OCI-M1 (cell line): ENCODE results near the gene NRXN3.

Experiments used
- DNase-seq: peaks from one replicate; lab custom pipeline; 2025; lab: John Stamatoyannopoulos, UW

Gene NRXN3

DNA sequence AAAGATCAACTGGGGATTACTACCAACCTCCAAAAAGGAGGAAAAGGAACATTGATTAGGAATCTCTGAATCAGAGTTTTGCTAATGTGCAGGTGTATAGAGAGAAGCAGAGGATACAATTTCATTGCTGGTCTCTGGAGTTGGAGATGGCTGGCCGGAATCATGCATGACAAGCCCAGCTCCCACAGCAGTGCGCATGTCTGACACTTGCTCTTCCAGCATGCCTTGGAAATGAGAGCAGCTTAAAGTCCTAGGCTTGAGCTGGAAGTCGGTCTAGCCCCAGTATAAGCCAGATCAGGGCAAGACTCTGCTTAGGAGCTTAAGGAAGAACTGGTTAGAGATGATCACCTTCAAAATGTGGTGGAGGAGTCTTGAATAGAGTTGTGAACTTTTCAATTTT, 1298.3 kb downstream of the NRXN3 start:
- no peak for DNase-seq

DNA sequence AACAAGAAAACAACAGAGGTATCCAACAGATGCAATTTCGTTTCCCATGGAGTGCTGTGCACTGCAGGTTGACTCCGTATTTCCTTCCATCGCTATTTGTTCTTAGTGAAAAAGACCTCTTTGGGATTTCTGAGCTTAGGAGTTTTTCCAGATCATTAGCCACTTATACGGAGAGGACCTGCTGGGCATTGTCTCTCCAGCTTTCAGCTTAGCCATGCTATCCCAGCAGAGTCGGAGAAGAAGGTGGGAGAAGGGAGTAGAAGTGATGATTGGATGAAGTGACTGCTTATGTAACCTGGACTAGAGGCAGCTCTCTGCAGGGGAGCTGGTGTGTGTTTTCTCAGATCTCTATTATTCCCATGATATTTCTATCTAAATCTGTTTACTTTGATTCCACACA, 1303.5 kb downstream of the NRXN3 start:
- no peak for DNase-seq

DNA sequence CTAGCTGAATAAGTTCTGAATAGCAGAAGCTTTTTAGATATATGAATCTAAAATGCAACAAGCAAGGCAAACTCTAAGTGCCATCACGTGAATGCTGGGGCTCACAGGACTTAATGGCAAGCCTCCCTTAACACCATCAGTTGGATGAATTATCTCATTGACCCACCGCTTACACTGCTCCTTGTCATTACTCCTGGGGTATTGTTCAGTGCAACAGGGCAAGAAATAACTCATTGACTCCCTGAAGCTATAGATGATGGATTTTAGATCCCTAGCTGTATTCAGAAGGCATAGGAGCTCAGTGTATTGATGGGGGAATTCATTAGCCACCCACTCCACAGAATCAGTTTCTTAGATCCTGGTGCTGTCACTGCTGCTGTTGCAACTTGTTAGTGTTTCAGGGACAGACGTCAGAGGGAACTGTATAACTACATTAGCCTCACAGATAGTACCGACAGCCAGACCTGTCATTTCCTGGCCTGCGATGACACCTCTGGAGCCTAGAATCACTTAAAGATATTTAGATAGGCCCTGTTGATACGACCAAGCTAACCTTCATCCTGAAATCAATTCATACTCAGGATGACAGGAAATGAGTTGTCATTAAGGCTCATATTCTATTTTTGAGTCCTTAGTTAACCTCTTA, 1305.8 kb downstream of the NRXN3 start:
- DNase-seq, result no peak

DNA sequence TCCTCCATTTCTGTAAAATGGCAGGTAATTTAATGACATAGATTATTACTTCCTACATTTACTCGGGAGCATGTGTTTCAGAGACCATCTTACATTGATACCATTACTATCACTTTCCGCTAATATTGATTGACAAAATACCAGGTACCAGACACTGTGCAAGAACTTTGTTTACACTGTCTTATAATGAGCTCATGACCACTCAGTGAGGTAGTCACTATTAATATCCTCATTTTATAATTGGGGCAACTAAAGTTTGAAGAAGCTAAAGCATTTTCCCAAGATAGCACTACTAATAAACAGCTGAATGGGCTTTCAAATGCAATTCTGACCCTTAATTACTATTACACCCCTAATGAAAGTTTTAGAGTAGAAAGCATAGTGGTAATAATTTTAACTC, 1306.4 kb downstream of the NRXN3 start:
- no peak for DNase-seq

DNA sequence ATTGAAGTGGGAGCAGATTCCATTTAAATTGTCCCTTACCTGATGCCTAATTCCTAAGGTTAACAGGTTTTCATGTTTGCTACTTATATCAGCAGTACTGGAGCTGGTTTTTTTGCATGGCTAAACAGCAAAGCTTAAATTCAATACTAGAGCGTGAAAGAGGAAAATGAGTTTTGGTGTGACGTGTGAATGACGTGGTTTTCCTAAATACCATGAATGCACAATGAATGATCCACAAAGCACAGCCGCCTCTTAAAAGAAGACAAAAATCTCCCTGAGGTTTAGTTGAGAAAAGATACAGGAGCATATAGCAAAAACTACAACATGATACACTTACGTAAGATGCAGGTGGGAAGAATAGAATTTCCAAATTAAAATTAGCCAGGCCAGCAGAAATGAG, 1310.0 kb downstream of the NRXN3 start:
- DNase-seq, result no peak

DNA sequence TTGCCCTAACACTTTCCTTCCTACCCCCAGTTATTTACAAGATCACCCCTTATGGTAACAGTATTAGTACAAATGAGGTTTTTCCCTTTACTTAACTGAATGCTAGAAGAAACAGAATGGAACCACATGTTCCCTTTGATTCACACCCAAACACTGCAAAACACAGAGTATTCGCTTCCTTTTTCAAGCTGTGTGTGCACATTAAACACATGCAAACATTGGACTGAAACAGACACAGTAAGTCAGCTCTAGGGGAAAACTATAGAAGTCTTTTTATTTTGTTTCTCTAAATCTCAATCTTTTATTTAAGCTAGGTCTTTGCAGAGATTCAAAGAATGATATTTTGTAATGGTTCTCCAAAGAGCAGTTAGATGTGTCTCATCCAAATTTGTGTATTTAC, 1312.7 kb downstream of the NRXN3 start:
- DNase-seq, result no peak

DNA sequence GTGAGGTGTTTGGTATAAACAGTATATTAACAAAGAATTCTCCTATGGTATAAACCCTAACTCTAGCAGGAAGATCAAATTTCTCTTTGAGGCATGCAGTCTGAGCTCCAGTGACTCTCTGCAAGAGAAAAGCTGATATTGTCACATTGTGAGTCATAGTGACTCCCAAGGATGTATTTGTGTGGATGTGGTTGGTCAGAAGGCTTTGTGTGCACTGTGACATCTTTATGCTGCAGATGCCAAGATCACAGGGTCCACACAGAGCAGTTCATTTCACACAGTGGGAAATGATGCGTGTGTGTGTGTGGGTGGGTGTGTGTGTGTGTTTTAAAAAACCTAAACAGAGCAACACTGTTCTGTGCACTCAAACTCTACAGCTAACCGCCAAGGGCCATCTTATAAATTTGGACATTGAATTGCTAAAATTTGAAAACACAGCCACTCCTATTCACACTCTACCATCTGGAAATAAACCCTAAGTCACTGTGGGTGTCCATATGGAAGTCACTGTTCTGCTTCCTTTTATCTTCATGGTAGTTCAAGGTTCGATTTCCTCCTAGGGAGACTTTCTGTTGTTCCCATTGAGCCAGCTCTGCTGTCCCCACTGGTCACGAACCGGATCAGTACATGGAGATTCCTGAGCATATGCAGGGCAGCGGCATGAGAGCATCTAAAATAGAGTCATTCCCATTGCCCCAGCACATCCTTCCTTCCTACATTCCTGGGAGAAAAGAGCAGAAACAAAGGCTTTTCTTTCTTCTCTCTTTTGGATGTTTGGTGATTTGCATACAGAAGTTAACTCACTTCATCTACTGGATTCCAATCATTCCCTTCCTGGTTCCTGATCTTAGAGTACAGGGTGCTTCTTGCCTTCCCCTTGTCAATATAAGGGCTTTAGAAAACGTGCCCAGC, 1313.6 kb downstream of the NRXN3 start:
- no peak for DNase-seq

DNA sequence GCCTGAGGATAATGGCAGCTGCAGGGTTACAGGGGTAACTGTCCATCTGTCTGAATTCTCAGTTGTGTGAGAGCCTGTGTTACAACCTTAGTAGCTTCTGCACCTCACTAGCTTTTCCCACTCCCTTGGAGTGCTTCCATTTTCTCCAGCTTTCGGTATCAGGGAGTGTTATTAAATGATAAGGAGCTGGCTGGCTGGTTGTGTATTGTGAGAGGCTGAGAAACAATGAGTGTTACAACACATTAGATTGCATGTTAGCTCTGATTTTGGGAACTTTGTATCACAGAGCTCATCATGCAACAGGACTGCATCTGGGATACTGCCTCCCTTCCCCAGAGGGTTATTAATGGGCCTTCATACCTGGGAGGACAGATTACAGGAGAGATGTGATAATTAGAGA, 1317.5 kb downstream of the NRXN3 start:
- DNase-seq, result no peak

DNA sequence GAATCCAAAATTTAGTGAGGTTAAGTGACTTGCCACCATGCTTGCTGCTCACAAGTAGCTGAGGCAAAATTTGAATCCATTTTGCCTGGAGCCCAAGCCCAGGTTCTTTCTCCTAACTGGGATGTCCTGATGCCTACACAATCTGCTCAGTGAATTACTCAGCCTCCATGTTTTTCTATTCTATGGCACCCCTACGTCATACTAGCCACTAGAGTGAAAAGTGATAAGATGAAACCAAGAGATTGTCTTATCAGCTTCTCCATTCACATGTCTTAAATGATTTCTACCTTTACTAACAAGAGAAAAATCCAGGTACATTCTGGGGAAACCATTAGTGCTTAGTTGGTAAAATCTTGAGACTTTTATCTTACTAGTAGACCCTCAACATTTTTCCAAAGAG, 1321.0 kb downstream of the NRXN3 start:
- DNase-seq, result no peak

DNA sequence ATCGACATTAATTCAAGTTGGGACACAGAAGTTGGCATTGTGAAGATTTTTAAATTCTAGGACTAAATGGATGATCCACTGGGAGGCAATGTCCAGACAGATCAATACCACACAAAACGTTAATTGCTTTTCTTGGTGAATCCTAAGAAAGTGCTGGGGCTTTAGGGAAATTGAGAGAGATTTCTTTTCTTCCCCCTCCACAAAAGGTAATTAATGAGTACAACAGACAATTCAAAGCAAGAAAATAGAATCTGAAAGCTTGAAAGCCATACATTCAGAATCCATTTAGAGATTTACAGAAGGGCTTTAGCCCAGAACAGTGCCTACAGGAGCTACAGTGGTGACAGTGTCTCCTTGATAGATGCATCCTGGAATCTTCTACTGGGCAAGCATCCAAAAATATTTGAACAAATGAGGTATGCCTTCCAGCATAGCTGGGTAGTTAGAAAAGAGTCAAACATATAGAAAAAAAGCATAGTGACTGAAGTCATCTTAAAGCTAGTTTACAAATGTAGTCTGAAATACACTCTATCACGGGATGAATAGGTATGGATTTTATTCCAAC, 1323.0 kb downstream of the NRXN3 start:
- no peak for DNase-seq

DNA sequence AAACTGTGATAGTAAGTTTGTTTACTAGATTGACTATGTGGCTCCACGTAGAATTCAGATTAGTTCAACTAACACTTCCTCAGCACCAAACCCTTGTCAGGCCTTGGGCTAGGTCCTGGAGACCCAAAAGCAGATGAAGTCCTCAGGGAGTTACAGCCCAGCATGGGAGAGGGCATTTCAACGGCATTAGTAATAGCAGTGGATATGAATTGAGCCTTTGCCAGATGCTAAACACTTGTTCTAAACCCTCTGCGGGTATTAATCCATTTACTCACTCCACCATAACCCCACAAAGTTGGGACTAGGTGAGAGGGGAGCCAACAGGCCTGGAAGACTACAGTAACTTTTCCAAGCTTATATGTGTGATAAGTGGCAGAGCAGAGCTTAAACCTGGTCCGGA, 1326.5 kb downstream of the NRXN3 start:
- DNase-seq, result no peak

DNA sequence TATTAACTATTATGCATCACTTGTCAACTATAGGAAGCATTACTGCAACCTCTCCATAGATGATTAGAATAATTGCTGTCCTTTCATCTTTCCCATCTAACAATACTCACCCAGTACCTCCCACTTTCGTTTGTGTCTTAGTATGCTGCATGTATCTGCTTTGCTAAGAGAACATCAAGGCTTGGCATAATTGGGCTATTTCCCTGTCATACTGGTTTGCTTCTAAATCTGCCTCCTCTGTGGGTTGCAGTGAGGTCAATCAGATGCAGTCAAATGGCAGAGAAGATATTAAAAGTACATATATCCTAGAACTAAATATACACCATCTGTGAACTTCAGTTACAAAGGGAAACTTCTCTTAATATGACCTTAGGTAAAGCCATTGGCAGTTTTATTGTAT, 1330.3 kb downstream of the NRXN3 start:
- no peak for DNase-seq

DNA sequence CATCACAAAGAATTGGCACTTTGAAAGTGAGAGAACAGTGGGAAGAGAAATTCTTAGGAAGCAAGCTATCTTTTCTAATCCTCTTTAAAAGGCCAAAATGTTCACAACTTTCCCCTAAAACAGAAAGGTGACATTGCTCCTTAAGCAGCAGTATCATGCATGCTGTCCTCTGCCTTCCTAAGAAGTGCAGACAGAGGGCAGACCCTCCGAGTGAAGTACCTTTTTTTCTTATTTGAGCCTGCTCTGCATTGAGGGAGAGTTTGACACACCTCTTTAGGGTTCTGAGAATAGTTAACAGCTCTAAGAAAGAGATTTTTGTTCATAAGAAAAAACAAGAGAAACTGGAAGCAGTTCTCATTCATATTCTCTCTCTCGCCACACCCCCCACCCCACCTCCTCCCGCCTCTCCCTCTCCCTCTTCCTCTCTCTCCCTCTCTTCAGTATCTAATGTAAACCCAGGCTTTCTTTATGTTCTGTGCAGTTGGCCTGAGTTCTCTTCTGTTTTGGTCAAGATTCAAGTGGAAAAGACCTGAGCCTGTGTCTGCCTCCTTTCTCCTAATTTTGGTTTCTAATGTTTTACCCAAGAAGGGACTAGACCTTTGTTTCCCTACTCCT, 1332.1 kb downstream of the NRXN3 start:
- no peak for DNase-seq

DNA sequence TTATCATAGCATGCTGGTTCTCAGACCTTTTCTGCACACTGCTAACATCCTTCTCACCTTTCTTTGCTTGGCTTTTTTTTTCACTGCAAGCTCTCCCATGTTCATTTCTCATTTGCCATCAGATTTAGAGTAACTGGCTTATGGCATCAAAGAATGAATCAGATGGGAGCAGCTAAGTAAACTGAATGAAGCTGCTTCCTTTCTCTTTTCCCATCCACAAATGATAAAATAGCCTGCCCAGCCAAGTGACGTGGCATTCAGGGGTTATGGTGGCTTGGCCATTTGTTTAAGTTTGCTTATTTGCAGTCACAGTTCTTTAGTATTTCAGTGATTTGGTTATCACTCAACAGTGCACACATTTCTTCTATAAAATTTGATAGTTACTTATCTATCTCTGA, 1332.6 kb downstream of the NRXN3 start:
- DNase-seq, result no peak

DNA sequence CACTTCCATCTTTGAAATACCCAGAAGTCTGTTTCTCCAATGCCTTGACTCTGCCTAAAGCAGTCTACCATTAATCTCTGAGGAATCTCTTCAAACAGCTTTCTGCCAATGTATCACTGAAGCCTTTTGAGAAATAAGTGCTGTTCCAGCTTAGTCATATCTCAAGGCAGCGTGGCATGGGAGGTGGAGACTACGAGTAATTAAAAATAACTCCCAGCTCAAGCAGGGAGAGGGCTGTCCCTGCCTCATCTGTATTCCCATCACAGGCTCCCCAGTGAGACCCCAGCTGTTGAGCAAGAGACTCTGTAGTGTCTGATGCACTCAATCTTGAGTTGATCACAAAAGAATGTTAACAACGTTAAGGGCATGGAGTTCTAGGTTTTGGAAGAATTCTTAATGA, 1340.5 kb downstream of the NRXN3 start:
- no peak for DNase-seq

DNA sequence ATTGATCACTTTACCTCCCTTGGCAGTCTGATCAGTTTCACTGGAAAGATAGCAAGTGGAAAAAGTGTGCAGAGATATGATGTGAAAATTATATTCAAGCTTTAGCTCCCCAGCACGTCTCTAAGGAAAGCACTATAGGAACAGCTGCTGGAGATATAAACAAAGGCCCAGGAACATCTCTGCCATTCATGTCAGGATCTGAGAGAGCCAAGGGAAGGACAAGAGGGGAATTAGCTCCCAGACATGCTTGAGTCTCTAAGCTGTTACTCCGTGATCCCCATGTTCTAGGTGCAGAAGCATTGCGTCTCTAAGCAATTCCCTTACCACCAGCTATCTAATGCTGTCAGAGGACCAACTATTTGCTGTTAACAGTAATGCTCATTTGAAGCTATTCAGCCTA, 1341.0 kb downstream of the NRXN3 start:
- DNase-seq, result no peak

DNA sequence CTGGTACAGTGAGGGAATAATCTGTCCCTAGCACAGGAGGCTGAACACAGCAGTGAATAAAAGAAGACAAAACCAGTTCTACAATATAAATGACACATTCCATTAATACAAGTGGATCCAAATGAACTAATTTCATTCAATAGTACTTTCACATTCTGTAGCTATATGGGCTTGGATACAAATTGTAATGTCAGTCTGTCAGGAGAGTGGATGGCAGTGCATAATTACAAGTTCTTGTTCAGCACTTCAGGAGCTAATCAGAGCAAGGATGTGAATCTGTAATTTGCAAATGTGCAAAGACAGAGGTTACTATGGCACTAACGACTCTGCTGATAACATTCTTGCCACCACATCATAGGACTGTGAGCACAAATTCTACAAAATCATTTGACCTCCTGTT, 1343.3 kb downstream of the NRXN3 start:
- no peak for DNase-seq

DNA sequence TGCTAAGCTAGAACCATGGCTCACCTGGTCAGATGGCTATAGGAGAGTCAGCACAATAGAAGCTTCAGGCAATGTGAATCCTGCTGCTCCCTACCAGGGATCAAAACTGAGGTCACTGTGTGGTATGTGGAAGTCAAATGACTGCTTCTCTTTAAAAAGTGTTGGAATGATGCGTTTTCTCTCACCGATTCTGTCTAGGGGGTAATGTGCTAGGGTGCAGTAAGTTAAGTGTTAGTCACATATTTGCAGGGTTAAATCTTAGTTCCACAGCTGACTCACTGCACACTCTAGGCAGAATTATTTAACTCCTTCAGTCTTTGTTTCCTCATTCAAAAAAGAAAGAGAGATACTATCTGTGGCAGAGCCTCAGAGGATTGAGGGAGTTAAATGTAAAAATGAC, 1344.5 kb downstream of the NRXN3 start:
- DNase-seq, result no peak

DNA sequence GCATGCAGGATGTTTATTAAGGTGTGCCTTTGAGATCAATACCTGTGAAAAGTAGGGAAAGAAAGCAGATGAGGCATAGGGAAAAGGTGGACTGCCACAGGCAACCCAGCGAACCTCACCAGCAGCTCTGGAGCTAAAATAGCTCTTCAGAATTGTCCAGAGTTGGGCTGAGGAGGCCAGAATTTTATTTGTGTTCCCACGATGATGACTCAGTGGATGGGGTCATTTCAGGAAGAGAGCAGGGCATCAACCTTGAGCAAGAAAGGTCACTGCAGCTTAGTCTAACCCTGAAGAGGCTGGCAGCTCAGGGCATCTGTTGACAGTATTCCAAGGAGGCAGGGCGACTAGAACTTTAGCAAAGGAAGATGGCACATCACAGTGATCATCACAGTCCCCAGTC, 1345.0 kb downstream of the NRXN3 start:
- no peak for DNase-seq

DNA sequence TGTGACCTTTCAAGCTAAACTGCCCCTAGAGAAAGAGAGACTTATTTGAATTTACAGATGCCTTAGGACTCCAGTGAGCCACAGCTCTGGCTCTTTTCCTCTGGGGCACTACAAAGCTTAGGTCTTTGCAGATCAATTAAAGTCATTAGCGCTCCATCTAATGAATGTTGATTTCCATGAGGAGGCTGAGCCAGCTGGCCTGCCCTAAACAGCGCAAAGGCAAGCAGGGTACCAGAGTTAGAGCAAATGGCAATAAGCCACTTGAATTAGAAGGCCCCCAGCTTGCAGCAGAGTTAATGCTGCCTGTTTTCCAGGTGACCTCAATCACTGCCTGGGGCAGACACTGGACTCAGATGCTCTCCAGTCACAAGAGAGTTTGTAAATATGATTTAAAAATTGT, 1345.8 kb downstream of the NRXN3 start:
- DNase-seq, result no peak

DNA sequence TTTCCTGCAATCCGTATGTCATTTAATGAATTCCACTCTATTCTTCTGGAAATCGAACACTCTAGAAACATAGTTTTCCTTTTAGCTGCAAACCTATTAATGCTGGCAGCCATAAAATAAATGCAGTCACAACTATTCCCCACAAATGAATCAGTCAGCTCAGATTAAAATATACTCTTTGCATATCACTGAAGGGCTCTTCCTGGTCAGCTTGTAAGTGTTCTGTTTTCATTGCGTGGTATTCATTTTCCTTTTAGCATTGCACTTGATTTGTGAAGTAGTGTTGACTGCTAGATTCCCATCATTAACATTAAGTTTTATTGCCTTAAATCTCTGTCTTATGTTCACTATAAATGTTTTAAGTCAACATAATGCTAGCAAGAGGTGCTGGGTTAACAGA, 1355.2 kb downstream of the NRXN3 start:
- DNase-seq, result no peak

DNA sequence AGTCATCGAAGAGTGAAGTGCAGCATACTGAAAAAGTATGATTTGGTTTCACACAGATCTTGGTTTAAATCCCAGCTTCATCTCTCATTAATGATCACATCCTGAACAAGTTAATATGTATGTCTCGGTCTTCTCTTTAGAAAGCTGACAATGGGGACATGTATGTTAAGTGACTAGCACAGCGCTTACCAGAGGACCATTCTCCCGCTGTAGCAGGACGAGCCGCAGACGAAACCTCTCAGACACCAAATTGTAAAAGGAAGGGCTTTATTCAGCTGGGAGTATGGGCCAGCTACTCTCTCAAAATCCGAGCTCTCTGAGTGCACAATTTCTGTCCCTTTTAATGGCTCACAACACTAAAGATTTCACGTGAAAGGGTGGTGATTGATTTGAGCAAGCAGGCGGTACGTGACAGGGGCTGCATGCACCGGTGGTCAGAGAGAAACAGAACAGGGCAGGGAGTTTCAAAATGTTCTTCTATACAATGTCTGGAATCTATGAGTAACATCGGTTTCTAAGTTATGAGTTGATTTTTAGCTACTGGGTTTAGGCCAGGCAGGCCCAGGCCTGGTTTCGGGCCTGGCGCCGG, 1358.7 kb downstream of the NRXN3 start:
- DNase-seq, result no peak

DNA sequence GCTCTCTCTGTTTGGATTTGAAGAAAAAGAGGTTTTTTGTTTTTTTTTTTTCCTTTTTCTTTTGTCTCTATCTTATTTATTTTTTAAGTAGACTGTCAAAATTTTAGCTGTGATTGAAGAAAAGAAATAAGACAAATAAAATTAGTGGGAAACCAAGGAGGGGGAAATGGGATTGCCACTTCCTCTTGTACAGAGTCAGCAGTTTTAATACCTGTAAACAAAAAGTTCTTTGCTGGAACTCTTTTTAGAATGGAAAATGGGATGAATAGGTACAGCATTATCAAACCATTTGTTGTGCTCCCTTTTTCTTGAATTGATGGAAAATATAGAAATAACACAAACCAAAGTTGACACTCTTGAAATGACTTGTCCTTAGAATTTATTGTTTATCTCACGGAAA, 1360.4 kb downstream of the NRXN3 start:
- no peak for DNase-seq
